HEK293 (cell line): Measurements from ENCODE around the gene COBL.

Experiments
- PRDM6 ChIP-seq: fragments of 450-650 bp; formaldehyde crosslinking; IDR thresholded peaks from 2 replicates; pipeline ENCODE4 v1.5.1; 2017; ENCODE audit warnings: missing biosample characterization, missing genetic modification characterization
- ZBTB20 ChIP-seq: fragments of 450-650 bp; formaldehyde crosslinking; IDR thresholded peaks from 2 replicates; pipeline ENCODE4 v1.5.1; 2016; ENCODE audit warnings: missing biosample characterization, missing genetic modification characterization
- ZNF366 ChIP-seq: fragments of 450-650 bp; formaldehyde crosslinking; conservative IDR thresholded peaks from 2 replicates; pipeline ENCODE4 v1.5.1; 2016; ENCODE audit warnings: missing biosample characterization, missing genetic modification characterization
- ZNF571 ChIP-seq: fragments of 450-650 bp; formaldehyde crosslinking; IDR thresholded peaks from 2 replicates; pipeline ENCODE4 v1.5.0; 2017; ENCODE audit warnings: missing biosample characterization, missing genetic modification characterization
- TF ChIP-seq, protein P1 (sequence below): fragments of 450-650 bp; formaldehyde crosslinking; IDR thresholded peaks from 2 replicates; pipeline ENCODE4 v1.5.1; 2016; ENCODE audit warnings: missing biosample characterization, missing genetic modification characterization

DNA sequence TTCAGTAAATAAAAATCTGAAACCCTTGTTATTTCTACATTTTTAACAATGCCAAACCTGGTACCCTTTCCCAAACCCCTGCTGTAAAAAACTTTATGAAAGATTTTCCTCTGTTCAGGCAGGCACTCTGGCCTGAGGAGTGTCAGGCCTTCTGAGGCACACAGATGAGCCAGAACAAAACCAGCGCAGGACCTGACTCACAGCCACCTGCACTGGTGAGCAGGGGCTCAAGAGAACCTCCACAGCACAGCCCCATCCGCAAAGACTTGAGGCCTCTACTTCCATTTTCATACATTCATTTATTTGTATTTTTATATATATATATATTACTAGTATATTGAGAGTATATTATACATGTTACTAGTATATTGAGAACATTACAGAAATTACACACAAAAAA, 49.4 kb downstream of the COBL start:
- TF ChIP-seq PRDM6 (tag by site-specific recombination), result no peak
- TF ChIP-seq, protein P1, sequence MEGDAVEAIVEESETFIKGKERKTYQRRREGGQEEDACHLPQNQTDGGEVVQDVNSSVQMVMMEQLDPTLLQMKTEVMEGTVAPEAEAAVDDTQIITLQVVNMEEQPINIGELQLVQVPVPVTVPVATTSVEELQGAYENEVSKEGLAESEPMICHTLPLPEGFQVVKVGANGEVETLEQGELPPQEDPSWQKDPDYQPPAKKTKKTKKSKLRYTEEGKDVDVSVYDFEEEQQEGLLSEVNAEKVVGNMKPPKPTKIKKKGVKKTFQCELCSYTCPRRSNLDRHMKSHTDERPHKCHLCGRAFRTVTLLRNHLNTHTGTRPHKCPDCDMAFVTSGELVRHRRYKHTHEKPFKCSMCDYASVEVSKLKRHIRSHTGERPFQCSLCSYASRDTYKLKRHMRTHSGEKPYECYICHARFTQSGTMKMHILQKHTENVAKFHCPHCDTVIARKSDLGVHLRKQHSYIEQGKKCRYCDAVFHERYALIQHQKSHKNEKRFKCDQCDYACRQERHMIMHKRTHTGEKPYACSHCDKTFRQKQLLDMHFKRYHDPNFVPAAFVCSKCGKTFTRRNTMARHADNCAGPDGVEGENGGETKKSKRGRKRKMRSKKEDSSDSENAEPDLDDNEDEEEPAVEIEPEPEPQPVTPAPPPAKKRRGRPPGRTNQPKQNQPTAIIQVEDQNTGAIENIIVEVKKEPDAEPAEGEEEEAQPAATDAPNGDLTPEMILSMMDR (tag by site-specific recombination), result no peak
- no peak for TF ChIP-seq ZNF571 (tag by site-specific recombination)
- TF ChIP-seq ZBTB20 (tag by site-specific recombination), result no peak
- TF ChIP-seq ZNF366 (tag by site-specific recombination), result no peak
